Stimulated activated CD8-positive, alpha-beta memory T cell treated with anti-CD3 and anti-CD28 coated beads, Interleukin-7, amount 100 ng/mL, for 48 hours (primary cell): ENCODE measurements around the gene CTNNB1.
"Not testable (repeated sequence)": the region's sequence is repeated elsewhere in the genome, so short reads cannot be mapped to it uniquely, and the experiment has no call there.

Experiments
- DNase-seq, 2 donors: peaks; one replicate each; pipeline ENCODE4 v3.0.0-alpha.2; 2020; ENCODE audit warnings: low read depth in 1 of 2; ENCODE audit errors: extremely low read depth in 1 of 2

Gene CTNNB1

DNA sequence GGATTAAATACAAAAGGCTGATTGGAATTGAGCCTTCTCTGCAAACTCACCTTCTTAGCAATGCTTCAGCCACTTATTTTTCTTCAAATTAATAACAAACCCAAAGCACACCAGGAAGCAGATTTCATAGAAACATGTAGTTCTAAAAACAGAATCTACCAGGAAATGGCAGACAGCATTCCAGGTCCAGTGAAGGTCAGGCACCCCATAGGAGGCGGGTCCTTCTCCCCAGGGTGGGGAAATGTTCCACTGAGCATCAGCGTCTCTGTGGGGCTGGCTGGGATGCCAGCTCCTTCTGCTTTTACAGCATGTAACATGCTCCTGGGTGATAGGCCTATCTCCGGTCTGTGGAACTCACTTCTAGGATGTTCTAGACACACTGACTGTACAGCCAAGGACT, 49.2 kb downstream of the CTNNB1 start:
- no peak for DNase-seq

DNA sequence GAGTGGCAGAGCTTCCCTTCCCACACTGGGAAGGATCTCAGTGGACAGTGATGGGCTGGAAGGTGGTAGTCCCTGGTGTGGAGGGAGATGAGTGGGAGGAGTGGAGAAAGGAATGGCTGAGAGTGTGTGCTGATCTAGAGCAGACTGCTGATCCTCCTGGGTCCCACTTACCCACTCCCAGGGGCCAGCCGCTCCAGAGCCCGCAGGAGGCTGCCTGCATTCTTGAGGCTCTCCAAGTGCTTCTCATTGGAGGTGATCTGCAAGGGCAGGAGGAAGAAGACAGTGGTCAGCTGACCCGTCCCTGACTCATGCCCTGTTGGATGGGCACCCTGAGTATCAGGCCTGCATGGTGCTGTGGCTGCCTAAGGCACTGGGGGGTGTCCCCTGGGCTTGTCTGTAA, 50.0 kb downstream of the CTNNB1 start:
- no peak for DNase-seq

DNA sequence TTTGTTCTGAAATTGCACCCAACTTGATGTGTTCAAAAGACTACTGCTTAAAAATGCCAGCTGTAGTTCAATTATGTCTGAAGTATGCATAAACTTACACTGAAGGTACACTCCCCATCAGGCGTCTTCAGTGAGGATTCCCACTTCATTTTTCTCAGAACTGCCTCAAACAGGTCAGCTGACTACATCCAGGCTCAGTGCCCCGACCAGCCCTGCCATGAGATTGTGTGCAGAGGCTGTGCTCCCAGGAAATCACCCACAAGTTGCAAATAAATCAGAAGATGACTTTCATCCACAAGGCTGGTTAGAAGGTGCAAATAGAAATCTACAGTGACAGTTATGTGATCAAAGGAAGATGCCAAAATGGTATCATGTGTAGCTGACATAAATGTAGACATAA, 51.5 kb downstream of the CTNNB1 start:
- DNase-seq: no peak

DNA sequence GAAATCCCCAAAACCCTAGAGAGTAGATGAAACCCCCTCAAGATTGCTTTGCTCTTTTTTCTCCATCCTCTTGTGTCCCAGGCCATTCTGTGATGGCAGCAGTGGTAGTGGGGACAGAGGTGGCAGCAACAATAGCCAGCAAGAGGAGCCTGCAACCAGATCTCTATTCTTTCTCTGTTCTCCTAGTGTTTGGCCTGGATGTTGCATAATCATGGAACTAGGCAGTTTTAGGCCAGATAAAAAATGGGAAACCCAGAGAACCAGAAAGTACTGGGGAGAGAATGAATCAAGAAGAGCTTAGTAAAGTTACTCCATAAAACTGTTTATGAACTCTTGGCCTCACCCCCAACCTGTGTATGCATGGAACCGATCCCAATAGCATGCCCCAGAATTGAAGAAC, 52.3 kb downstream of the CTNNB1 start:
- DNase-seq: no peak

DNA sequence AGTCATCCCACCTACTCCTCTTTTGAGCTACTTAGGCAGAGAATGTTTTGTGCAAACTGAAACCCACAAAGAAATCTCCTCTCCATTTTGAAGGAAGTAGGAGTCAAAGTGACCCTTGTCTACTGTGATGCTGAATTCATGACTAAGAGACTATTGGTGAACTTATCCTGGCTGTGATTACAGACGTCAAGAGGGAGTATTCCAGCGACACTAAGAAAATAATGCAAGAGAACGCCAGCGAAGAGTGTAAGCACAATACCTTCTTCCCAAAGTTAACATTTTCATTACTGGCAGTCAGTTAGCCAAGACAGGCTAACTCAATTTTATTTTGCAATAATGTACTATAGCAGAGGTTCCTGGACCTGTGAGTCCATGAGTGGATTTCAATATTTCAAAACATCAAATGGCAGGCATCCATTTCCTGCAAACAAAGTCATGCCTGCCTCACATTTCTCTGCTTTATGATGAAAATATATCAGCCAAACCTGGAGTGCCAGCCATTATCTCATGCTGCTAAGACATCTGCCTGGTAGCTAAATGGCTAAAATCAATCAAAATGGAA, 59.0 kb downstream of the CTNNB1 start:
- DNase-seq: no peak

DNA sequence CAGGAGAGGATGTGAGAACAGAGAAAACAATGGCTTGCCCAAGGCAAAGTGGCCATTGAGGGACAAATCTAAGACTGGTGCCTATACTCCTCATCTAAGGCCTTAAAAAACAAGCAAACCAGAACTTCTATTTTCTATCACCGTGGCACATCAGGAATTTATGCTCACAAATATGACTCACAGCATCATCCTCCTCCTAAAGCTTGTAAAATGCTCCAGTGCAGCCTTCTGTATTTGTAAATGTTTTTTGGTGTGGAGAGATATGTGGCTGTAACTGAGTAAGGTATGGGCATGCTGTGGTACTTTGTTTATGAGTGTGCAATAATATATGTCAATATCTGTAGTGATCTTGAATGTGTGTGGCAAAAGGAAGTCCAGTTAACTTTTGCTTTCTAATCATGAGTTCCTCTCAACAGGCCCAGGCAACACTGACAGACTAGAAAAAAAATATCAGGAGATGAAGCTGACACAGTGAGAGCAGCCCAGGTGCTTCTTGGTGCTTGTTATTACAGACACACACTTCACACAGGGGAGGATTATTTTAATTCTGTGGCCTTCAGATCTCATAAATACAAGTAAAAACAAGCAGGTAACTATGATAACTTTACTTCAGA, 60.3 kb downstream of the CTNNB1 start:
- DNase-seq: no peak

DNA sequence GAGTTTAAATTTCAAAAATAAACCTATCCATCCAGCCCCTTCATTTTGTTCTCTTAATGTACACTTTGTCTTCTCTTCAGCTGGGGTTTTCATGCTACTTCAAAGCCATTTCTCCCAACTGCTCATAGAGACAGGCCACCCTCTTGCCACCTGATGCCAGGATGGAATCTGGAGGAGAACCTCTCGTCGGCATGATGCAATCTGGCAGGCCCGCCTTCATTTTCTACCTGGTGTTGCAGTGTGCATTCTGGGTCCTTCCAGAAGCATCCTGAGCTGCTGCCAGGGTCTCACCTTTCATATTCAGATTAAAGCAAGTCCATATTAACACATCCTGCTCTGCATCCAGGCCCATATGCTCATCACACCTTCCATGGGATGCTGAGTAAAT, 60.8 kb downstream of the CTNNB1 start:
- DNase-seq: no peak

DNA sequence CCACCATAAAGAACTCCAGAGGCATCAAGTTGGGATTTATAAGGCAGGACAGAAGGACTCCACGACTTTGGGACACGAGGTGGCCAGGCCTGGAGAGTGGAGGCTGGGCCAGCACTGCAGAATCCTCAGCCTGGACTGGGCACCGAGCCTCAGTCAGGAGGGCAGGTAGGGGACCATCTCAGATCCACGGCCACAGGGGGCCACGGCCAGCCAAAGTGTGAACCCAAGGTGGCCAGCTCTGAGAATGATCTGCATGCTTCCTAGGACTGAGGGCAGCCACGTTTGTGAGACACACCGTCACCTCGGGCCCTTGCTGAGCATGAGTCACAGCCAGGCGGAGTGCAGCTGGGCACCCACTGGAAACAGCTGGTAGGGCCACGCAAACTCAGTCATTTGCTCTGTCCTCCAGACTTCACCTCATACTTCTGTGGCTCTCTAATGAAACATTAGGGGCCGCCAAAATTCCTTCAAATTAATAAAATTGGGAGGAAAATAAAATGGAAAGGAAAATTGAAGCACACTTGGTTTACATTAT, 65.8 kb downstream of the CTNNB1 start:
- no peak for DNase-seq

DNA sequence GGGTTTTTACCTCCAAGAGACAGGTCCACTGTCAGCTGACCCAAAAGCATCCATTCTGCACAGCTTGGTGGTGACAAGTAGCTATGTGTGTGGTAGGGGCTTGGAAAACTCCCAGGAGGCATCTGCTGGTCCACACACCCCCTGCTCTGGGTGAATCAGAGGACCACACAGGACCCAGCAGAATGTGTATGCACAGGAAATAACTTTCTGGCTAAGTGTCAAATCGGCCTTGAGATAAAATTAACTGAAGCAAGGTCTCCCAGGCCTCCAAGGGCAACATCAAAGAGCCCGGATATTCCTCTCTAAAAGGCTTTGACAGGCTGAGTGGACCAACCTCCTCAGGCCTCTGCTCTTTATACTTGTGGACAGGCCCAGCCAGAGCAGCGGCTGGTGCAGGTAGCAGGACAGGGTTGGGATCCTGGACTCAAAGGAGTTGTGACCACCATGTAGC, 66.5 kb downstream of the CTNNB1 start:
- DNase-seq: no peak

DNA sequence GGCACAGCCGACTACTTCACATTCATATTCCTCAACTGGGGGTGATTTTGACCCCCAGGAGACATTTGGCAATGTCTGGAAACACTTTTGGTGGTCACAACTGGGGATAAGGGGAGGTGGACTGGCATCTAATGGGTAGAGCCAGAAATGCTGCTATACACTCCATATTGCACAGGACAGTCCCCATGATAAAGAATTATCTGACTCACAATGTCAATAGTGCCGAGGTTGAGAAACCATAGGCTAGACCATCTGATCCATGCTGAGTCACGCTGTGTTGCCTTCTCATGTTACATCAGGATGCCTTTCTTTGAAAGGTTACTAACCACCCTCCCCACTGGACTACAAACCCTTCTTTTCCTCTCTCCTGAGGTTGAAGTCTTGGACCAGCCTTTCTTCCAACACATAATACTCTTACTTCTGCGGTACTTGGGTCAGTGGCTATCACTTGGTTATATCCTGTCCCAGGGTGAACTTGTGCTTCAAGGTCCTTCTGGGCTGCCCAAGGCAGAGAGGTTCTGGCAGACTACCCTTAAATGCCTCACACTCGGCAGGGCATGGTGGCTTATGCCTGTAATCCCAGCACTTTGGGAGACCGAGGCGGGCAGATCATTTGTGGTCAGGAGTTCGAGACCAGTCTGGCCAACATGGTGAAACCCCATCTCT, 68.8 kb downstream of the CTNNB1 start:
- no peak for DNase-seq

DNA sequence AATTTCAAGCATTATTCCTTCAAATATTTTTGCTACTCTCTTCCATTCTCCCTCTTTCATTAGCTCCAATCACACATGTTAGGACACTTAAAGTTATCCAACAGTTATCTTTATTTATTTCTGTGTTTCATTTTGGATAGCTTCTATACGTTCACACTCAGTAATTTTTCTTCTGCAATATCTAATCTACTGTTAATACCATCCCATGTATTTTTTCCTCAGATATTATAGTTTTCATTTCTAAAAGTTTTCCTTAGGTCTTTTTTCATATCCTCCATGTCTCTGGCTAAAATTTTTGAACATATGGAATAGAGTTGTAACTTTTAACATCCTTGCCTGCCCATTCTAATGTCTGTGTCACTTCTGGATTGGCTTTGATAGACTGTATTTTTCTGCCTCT, 73.4 kb downstream of the CTNNB1 start:
- no peak for DNase-seq

DNA sequence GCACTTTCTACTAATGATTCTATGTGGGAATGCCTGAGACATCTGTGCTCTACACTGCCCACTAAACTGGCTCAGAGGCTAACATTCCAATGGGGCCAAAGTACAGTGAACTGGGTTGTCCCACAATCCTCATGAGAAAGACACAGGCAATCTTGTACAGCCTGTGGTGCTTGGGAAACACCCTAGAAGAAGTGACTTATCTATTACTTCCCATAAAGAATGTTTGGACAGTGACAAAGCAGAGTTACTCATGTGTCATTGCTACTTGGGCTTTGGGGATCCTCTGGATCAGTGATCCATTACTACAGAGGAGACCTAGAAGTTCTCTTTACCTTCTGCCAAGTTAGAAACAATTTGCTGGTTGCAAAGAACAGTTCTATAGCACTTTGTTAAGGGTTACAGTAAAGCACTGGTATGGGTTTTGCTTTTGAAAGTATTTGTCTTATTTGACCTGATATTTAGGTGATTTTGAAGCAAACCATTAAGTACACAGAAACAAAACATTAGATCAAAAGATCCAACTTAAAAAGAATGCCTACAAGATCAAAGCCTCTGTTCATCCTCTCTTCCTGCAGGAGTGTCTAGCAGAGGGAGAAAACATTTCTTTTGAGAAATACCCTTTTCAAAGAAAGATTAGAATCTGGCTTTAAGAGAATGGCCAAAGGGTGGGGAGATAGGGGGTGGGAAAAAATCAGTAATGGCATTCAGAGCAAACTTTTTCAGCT, 75.8 kb downstream of the CTNNB1 start:
- DNase-seq: no peak

DNA sequence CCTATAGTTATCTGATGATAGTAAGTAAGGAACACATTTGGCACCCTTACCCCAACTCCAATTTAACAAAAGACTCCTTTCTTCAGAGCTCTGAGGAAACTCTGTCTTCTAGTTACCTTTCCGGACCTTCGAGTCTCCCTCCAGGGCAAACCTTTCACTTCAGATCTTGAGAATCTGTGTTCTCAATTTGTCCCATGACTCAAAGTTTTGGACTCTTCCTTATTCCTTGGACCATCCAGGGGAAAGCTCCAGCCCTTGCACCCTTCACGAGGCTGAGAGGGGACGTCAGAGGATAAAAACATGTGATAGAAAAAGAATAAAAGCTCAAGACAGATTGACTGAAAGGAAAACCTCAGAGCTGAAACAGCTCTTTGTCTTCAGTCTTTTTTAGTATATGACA, 76.9 kb downstream of the CTNNB1 start:
- DNase-seq: no peak

DNA sequence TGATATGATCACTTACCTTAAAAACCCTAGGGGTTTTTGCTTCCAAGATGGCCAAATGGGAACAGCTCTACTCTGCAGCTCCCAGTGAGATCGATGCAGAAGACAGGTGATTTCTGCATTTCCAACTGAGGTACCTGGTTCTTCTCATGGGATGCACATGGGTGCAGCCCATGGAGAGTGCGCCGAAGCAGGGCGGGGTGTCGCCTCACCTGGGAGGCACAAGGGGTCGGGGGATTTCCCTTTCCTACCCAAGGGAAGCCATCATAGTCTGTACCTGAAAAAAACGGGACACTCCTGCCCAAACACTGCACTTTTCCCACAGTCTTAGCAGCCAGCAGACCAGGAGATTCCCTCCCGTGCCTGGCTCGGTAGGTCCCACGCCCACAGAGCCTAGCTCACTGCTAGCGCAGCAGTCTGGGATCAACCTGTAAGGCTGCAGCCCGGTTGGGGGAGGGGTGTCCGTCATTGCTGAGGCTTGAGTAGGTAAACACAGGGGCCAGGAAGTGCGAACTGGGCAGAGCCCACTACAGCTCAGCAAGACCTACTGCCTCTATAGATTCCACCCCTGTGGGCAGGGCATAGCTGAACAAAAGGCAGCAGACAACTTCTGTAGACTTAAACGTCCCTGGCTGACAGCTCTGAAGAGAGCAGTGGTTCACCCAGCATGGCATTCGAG, 78.6 kb downstream of the CTNNB1 start:
- DNase-seq: no peak

DNA sequence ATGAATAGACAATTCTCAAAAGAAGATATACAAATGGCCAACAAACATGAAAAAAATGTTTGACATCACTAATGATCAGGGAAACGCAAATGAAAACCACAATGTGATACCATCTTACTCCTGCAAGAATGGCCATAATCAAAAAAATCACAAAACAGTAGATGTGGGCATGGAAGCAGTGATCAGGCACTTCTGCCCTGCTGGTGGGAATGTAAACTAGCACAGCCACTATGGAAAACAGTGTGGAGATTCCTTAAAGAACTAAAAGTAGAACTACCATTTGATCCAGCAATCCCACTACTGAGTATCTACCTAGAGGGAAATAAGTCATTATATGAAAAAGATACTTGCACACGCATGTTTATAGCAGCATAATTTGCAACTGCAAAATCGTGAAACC, 85.6 kb downstream of the CTNNB1 start:
- DNase-seq: not testable (repeated sequence)

DNA sequence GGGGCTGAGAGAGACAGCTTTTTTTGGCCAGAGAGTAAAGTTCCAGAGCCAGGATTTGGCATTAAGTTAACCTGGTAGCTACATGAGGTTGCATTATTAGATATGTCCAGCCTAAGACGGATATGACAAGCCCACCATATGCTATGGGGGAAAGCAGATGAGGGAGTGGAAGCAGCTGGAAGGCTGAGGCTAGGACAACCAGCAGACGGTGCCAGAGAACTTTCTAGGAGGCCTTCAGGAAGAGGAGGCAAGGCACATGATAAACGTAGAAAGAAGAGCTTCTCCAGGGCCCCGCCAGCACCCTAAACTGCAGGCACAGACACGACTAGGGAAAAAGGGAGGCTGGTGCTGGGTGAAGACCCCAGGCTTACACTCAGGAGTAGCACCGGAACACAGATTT, 87.0 kb downstream of the CTNNB1 start:
- DNase-seq: no peak

DNA sequence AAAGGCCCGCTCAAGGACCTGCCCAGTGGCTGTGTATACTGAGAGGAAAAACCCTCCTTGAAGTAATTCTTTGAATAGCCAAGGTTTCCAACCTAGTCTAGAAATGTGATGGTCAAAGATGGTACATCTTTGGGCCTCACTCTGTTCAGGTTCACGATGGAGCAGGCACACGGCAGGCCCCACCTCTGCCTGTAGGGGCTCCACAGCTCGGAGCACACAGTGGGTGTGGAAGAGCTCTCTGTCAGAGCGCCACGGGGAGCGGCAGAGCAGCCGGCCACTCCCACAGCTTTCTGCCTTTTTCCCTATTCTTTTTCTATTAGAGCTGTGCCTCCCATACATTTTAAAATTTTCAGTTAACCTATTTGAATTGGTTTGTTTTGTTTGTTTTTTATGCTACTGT, 89.5 kb downstream of the CTNNB1 start:
- no peak for DNase-seq
